ENCODE results near the gene TRIM41. TPM values are rescaled to one million over a fixed set of nuclear protein-coding genes. Genes with fewer than 3 reads are reported as not detected.
A peak's percentile ranks its signal among the peaks of the same experiment; 100 is the strongest.

The TRIM41 gene
- total and polyA plus RNA-seq, 9 of the 15 experiments (the other 6 are each of a cell fraction or from before 2014, with no cell fraction given): 1.8 to 47.6 (median 20.9) TPM

DNA sequence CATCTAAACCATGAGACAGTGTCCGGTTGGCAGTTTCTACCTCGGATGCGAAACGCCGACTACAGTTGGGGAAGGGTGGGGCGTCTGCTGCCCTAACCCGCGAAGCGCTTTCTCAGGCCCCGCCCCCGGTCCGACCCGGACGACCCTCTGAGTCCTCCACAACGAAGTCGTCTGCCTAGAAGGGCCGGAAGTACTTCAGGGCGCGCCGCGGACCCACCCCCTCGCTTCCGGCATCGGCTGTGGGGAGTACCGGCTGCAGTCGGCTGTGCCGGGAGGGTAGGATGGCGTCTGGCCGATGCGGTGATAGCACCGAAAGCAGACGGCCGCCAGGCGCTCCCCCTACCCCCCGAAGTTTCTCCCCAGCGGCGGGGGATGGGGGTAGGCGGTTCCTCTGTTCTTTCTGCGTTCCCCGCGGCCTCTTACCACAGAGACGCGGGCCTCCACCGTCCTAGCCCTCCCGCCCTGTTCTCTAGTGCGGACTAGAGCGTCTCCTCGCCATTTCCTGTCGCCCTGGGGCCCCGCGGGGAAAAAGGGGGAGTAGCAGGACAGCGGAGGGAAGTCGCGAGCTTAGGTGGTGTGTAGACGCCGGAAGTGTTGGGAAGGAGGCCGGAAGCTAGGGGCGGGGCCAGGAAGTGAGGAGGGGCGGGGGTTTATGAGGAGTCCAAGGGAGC is at the start of gene TRIM41 (continued):
- TF ChIP-seq, protein P1, sequence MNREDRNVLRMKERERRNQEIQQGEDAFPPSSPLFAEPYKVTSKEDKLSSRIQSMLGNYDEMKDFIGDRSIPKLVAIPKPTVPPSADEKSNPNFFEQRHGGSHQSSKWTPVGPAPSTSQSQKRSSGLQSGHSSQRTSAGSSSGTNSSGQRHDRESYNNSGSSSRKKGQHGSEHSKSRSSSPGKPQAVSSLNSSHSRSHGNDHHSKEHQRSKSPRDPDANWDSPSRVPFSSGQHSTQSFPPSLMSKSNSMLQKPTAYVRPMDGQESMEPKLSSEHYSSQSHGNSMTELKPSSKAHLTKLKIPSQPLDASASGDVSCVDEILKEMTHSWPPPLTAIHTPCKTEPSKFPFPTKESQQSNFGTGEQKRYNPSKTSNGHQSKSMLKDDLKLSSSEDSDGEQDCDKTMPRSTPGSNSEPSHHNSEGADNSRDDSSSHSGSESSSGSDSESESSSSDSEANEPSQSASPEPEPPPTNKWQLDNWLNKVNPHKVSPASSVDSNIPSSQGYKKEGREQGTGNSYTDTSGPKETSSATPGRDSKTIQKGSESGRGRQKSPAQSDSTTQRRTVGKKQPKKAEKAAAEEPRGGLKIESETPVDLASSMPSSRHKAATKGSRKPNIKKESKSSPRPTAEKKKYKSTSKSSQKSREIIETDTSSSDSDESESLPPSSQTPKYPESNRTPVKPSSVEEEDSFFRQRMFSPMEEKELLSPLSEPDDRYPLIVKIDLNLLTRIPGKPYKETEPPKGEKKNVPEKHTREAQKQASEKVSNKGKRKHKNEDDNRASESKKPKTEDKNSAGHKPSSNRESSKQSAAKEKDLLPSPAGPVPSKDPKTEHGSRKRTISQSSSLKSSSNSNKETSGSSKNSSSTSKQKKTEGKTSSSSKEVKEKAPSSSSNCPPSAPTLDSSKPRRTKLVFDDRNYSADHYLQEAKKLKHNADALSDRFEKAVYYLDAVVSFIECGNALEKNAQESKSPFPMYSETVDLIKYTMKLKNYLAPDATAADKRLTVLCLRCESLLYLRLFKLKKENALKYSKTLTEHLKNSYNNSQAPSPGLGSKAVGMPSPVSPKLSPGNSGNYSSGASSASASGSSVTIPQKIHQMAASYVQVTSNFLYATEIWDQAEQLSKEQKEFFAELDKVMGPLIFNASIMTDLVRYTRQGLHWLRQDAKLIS (CRISPR knock-in tag; IDR thresholded peaks at IDR 0.05): peak; percentile 73; the same call in 1 of the 2 replicates
- TF ChIP-seq GABPB2 (CRISPR knock-in tag; conservative IDR thresholded peaks at IDR 0.05): no peak
- no peak for TF ChIP-seq PHB2 (IDR thresholded peaks at IDR 0.05; ENCODE audit: low read depth)
- TF ChIP-seq, protein P2, sequence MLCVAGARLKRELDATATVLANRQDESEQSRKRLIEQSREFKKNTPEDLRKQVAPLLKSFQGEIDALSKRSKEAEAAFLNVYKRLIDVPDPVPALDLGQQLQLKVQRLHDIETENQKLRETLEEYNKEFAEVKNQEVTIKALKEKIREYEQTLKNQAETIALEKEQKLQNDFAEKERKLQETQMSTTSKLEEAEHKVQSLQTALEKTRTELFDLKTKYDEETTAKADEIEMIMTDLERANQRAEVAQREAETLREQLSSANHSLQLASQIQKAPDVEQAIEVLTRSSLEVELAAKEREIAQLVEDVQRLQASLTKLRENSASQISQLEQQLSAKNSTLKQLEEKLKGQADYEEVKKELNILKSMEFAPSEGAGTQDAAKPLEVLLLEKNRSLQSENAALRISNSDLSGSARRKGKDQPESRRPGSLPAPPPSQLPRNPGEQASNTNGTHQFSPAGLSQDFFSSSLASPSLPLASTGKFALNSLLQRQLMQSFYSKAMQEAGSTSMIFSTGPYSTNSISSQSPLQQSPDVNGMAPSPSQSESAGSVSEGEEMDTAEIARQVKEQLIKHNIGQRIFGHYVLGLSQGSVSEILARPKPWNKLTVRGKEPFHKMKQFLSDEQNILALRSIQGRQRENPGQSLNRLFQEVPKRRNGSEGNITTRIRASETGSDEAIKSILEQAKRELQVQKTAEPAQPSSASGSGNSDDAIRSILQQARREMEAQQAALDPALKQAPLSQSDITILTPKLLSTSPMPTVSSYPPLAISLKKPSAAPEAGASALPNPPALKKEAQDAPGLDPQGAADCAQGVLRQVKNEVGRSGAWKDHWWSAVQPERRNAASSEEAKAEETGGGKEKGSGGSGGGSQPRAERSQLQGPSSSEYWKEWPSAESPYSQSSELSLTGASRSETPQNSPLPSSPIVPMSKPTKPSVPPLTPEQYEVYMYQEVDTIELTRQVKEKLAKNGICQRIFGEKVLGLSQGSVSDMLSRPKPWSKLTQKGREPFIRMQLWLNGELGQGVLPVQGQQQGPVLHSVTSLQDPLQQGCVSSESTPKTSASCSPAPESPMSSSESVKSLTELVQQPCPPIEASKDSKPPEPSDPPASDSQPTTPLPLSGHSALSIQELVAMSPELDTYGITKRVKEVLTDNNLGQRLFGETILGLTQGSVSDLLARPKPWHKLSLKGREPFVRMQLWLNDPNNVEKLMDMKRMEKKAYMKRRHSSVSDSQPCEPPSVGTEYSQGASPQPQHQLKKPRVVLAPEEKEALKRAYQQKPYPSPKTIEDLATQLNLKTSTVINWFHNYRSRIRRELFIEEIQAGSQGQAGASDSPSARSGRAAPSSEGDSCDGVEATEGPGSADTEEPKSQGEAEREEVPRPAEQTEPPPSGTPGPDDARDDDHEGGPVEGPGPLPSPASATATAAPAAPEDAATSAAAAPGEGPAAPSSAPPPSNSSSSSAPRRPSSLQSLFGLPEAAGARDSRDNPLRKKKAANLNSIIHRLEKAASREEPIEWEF (CRISPR knock-in tag; IDR thresholded peaks at IDR 0.05): no peak
- TF ChIP-seq, protein P3, sequence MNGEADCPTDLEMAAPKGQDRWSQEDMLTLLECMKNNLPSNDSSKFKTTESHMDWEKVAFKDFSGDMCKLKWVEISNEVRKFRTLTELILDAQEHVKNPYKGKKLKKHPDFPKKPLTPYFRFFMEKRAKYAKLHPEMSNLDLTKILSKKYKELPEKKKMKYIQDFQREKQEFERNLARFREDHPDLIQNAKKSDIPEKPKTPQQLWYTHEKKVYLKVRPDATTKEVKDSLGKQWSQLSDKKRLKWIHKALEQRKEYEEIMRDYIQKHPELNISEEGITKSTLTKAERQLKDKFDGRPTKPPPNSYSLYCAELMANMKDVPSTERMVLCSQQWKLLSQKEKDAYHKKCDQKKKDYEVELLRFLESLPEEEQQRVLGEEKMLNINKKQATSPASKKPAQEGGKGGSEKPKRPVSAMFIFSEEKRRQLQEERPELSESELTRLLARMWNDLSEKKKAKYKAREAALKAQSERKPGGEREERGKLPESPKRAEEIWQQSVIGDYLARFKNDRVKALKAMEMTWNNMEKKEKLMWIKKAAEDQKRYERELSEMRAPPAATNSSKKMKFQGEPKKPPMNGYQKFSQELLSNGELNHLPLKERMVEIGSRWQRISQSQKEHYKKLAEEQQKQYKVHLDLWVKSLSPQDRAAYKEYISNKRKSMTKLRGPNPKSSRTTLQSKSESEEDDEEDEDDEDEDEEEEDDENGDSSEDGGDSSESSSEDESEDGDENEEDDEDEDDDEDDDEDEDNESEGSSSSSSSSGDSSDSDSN (IDR thresholded peaks at IDR 0.05; ENCODE audit: borderline replicate concordance in 1 of 2, low read depth in 2 of 2, low read length in 2 of 2): 0 out of 4 replicates have a peak, but pooled peaks of 1 of the 2 experiments have one; percentile 15
- TF ChIP-seq PRPF4 (IDR thresholded peaks at IDR 0.05; ENCODE audit: insufficient read depth, low read depth, low read length, poor library complexity, severe bottlenecking): no peak
- TF ChIP-seq, protein P4, sequence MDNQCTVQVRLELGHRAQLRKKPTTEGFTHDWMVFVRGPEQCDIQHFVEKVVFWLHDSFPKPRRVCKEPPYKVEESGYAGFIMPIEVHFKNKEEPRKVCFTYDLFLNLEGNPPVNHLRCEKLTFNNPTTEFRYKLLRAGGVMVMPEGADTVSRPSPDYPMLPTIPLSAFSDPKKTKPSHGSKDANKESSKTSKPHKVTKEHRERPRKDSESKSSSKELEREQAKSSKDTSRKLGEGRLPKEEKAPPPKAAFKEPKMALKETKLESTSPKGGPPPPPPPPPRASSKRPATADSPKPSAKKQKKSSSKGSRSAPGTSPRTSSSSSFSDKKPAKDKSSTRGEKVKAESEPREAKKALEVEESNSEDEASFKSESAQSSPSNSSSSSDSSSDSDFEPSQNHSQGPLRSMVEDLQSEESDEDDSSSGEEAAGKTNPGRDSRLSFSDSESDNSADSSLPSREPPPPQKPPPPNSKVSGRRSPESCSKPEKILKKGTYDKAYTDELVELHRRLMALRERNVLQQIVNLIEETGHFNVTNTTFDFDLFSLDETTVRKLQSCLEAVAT (IDR thresholded peaks at IDR 0.05): no peak
- no peak for TF ChIP-seq RAD51 (IDR thresholded peaks at IDR 0.05; ENCODE audit: borderline replicate concordance, low read depth)
- TF ChIP-seq NRF1 (conservative IDR thresholded peaks at IDR 0.05 in 1 of 2, IDR thresholded peaks at IDR 0.05 in 1 of 2): peak in 1 of 2 experiments; percentile 37; a peak in 2 of 4 replicates
- 0 out of 2 replicates have a peak, but pooled peaks have one; percentile 78 for TF ChIP-seq ZNF212 (CRISPR knock-in tag; IDR thresholded peaks at IDR 0.05)
- TF ChIP-seq MAFK (IDR thresholded peaks at IDR 0.05; ENCODE audit: low read length): no peak
- TF ChIP-seq FOXA3 (CRISPR knock-in tag; conservative IDR thresholded peaks at IDR 0.05 in 1 of 2, IDR thresholded peaks at IDR 0.05 in 1 of 2): no peak

All from K562 (cell line).